ENCODE measurements around the gene UROC1. TPM values are rescaled to one million over a fixed set of nuclear protein-coding genes. Genes with fewer than 3 reads are reported as not detected.

UROC1 gene
- total and polyA plus RNA-seq, 2 of the 4 experiments (the other 2 are of a cell fraction) = not detected

DNA sequence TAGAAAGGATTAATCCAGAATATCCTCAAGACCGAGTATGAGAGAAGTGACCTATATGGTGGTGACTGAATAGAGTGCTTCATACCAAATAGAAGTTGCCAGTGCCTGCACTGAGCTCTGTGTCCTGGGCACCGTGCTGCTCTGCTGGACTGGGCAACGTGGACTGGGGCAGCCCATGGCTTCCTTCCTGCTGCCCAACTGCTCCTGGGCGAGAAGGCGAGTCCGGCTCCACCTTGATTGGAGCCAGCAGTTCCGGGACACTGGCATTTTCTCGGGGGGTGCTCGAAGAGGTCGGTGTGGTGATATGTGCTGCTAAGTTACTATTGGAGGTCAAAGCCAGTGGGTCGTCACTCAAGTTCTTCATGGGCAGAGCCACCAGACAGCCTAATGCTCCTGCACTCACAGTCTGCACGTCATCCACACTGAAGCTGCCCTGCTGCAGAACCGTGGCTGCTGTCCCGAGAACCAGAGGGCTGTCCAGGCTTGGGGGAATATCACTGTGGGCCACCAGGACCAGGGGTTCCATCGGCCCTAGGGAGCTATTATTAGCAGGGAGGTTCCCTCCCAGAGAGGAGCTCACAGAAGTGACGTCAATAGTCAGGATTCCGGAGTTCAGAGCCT is 56.0 kb downstream of the UROC1 start:
- Histone ChIP-seq H2AK9ac (replicated peaks; ENCODE audit: low read depth, low read length, poor library complexity) (no peak overlapping the region), H3K9me3 (ENCODE audit: control insufficient read depth, insufficient read depth, low read length) (no peaks in the 10 kb centered on the region), H3K56ac (ENCODE audit: extremely low read depth, insufficient read depth, low read length) (no peak overlapping the region), H3K9ac (ENCODE audit: low read depth, low read length) (no peak overlapping the region), H4K91ac (ENCODE audit: insufficient read depth, low read depth, low read length) (no peak overlapping the region), H2BK5ac (ENCODE audit: low read depth, low read length, poor library complexity, severe bottlenecking) (no peak overlapping the region), H3K14ac (replicated peaks; ENCODE audit: low read depth, low read length) (no peak overlapping the region), H4K5ac (ENCODE audit: low read depth, low read length) (no peak overlapping the region), H3K4ac (ENCODE audit: low read depth, low read length) (no peak overlapping the region), H3K23ac (ENCODE audit: low read depth, low read length) (no peak overlapping the region), H3K4me1 (ENCODE audit: control insufficient read depth, insufficient read depth, low read length) (no peaks in the 10 kb centered on the region), H3K27ac (ENCODE audit: insufficient read depth, low read length) (no peak overlapping the region), H2BK15ac (ENCODE audit: low read depth, low read length) (no peak overlapping the region), H3K18ac (ENCODE audit: low read depth, low read length) (no peak overlapping the region), H3K4me2 (ENCODE audit: low read depth, low read length) (no peak overlapping the region), H2BK120ac (ENCODE audit: low read depth, low read length) (no peak overlapping the region), H3K79me1 (ENCODE audit: low read depth in 1 of 2, low read length in 2 of 2) (peaks cover 28 to 43% of the 10 kb centered on the region in 2 experiments), H3K36me3 (ENCODE audit: control insufficient read depth, insufficient read depth, low read length) (peaks cover 71% of the 10 kb centered on the region), H3K4me3 (ENCODE audit: insufficient read depth, low read depth, low read length) (no peak overlapping the region), H2AK5ac (ENCODE audit: low read depth, low read length) (no peak overlapping the region), H4K8ac (ENCODE audit: low read depth in 2 of 2, low read length in 2 of 2) (no peak overlapping the region), H4K20me1 (ENCODE audit: insufficient read depth, low read length) (peaks cover 18% of the 10 kb centered on the region; the same call in 1 of the 2 replicates), H2AFZ (replicated peaks; ENCODE audit: low read length, poor library complexity) (no peak overlapping the region), H2BK20ac (ENCODE audit: low read depth, low read length) (no peak overlapping the region), H3K27me3 (ENCODE audit: control insufficient read depth, insufficient read depth, low read length) (no peaks in the 10 kb centered on the region), H3K9me1 (ENCODE audit: insufficient read depth, low read length) (no peaks in the 10 kb centered on the region; the same call in 1 of the 2 replicates)
- no peak for DNase-seq
- WGBS, 2 experiments (ENCODE audit: extremely low coverage in 2 of 2, insufficient read length in 1 of 2) = 92% methylated on average over 2 of the region's 17 CpGs; no CpG with 5 or more reads in 1 of the 2 experiments
- no TSS peak for BruUV-seq (replicated peaks)
- no peak for ATAC-seq (ENCODE audit: low read depth)
- in situ Hi-C loops (cut with MboI; ENCODE audit: low sequenced_read_pairs) (no loop called here), intact Hi-C loops (cut with micrococcal nuclease) (no loop called here), dilution Hi-C loops (cut with HindIII; ENCODE audit: low sequenced_read_pairs, unreplicated experiment) (no loop called here)
- TF ChIP-seq CTCF (conservative IDR thresholded peaks at IDR 0.05; ENCODE audit: low read depth, low read length) (no peak), RAD21 (IDR thresholded peaks at IDR 0.05; ENCODE audit: low read length) (no peak)
- ChIA-PET CTCF (no interaction called here), POLR2A (ENCODE audit: unreplicated experiment) (no interaction called here)
